CD14-positive monocyte (primary cell): ENCODE measurements around the gene SOX5. TPM values are rescaled to one million over a fixed set of nuclear protein-coding genes. Genes with fewer than 3 reads are reported as not detected.

ENCODE experiments used
- DNase-seq, 3 donors: peaks; one replicate each; pipeline ENCODE4 v3.0.0-alpha.2; 2011 to 2022
- H2AFZ ChIP-seq: 2 replicates; pipeline ENCODE4 v1.6.0; 2012; ENCODE audit warnings: mild to moderate bottlenecking, low read depth, low read length, inconsistent platforms; ENCODE audit not compliant: insufficient read depth, poor library complexity, severe bottlenecking
- H3K27ac ChIP-seq, 2 donors: 1 replicate in 1 of 2; 2 replicates in 1 of 2; pipeline ENCODE4 v1.5.1; 2012 to 2013; ENCODE audit warnings: low read length in 2 of 2, control low read depth in 1 of 2, inconsistent platforms in 1 of 2, low read depth in 1 of 2, mild to moderate bottlenecking in 1 of 2
- H3K27me3 ChIP-seq, 2 donors: one replicate each; pipeline versions ENCODE4 v1.6.0 to v1.6.1; 2011 to 2013; ENCODE audit warnings: low read length in 2 of 2; ENCODE audit not compliant: control insufficient read depth in 2 of 2, insufficient read depth in 2 of 2
- H3K36me3 ChIP-seq, 2 donors: replicated peaks in 1 of 2; 1 replicate in 1 of 2; 2 replicates in 1 of 2; pipeline versions ENCODE4 v1.5.1 to v1.6.1; 2012 to 2013; ENCODE audit warnings: low read length in 2 of 2, control low read depth in 1 of 2, inconsistent platforms in 1 of 2, mild to moderate bottlenecking in 1 of 2; ENCODE audit not compliant: insufficient read depth in 2 of 2, control insufficient read depth in 1 of 2
- H3K4me1 ChIP-seq, 2 donors: 1 replicate in 1 of 2; 2 replicates in 1 of 2; pipeline versions ENCODE4 v1.5.1 to v1.6.1; 2012 to 2013; ENCODE audit warnings: low read length in 2 of 2, control low read depth in 1 of 2, inconsistent platforms in 1 of 2, mild to moderate bottlenecking in 1 of 2, moderate library complexity in 1 of 2; ENCODE audit not compliant: insufficient read depth in 2 of 2, control insufficient read depth in 1 of 2
- H3K4me2 ChIP-seq: replicated peaks from 2 replicates; pipeline ENCODE3; 2012; ENCODE audit warnings: low read length, moderate library complexity, mild to moderate bottlenecking; ENCODE audit not compliant: poor library complexity, severe bottlenecking; ENCODE audit errors: extremely low read depth
- H3K4me3 ChIP-seq, 3 experiments: fragments of 200-600 bp in 1 of 3; sonication (generic) in 1 of 3; replicated peaks in 1 of 3; 1 replicate in 2 of 3; 2 replicates in 1 of 3; pipeline ENCODE4 v1.5.1; 2011 to 2013; ENCODE audit warnings: low read length in 3 of 3, mild to moderate bottlenecking in 3 of 3, control low read depth in 2 of 3, low read depth in 2 of 3, inconsistent platforms in 1 of 3, moderate library complexity in 1 of 3
- H3K79me2 ChIP-seq: 2 replicates; pipeline ENCODE4 v1.6.0; 2012; ENCODE audit warnings: mild to moderate bottlenecking, control low read depth, inconsistent platforms, low read length, moderate library complexity; ENCODE audit not compliant: insufficient read depth
- H3K9ac ChIP-seq: 2 replicates; pipeline ENCODE4 v1.6.0; 2017; ENCODE audit warnings: low read length, mild to moderate bottlenecking; ENCODE audit not compliant: insufficient read depth, poor library complexity, severe bottlenecking
- H3K9me3 ChIP-seq, 2 donors: replicated peaks in 1 of 2; 1 replicate in 1 of 2; 2 replicates in 1 of 2; pipeline versions ENCODE4 v1.5.1 to v1.6.1; 2012 to 2013; ENCODE audit warnings: low read length in 2 of 2, control low read depth in 1 of 2; ENCODE audit not compliant: control insufficient read depth in 1 of 2, insufficient read depth in 1 of 2
- H4K20me1 ChIP-seq: 2 replicates; pipeline ENCODE4 v1.6.0; 2012; ENCODE audit warnings: mild to moderate bottlenecking, low read length, control low read depth, moderate library complexity; ENCODE audit not compliant: insufficient read depth
- H3K27ac Mint-ChIP-seq, 7 donors: one replicate each; pipeline ENCODE4 v1.8.0; 2020; ENCODE audit warnings: mild to moderate bottlenecking in 7 of 7, mixed read lengths in 7 of 7, moderate library complexity in 6 of 7, inconsistent platforms in 2 of 7
- H3K27me3 Mint-ChIP-seq, 3 donors: one replicate each; pipeline ENCODE4 v1.8.0; 2021 to 2022; ENCODE audit warnings: low read depth in 3 of 3, mild to moderate bottlenecking in 3 of 3, mixed read lengths in 3 of 3, moderate library complexity in 3 of 3, inconsistent platforms in 1 of 3
- H3K36me3 Mint-ChIP-seq, 2 donors: one replicate each; pipeline ENCODE4 v1.8.0; 2020; ENCODE audit warnings: mixed read lengths in 2 of 2, inconsistent platforms in 1 of 2, mild to moderate bottlenecking in 1 of 2
- H3K4me1 Mint-ChIP-seq: one replicate; pipeline ENCODE4 v1.8.0; 2020; ENCODE audit warnings: mild to moderate bottlenecking, mixed read lengths
- H3K4me3 Mint-ChIP-seq, 2 donors: one replicate each; pipeline ENCODE4 v1.8.0; 2020; ENCODE audit warnings: mild to moderate bottlenecking in 2 of 2, mixed read lengths in 2 of 2, moderate library complexity in 1 of 2
- H3K9me3 Mint-ChIP-seq, 7 donors: one replicate each; pipeline ENCODE4 v1.8.0; 2020 to 2022; ENCODE audit warnings: mixed read lengths in 7 of 7, mild to moderate bottlenecking in 6 of 7, moderate library complexity in 6 of 7, inconsistent platforms in 2 of 7
- CTCF ChIP-seq: fragments of 200-600 bp; IDR thresholded peaks from one replicate; pipeline ENCODE4 v1.8.0; 2022; ENCODE audit warnings: antibody characterized with exemption, mild to moderate bottlenecking
- WGBS: methylation state at CpG from one replicate; pipeline ENCODE4 v1.1.5; 2013; ENCODE audit warnings: missing lambda C conversion rate; ENCODE audit not compliant: insufficient coverage; 5-methylcytosine and 5-hydroxymethylcytosine counted together
- intact Hi-C, 2 donors: fragments of 100-400 bp; cut with micrococcal nuclease; formaldehyde crosslinking; loops; one replicate each; pipeline versions ENCODE4 v1.15.0 to v1.15.1; 2023
- polyA plus RNA-seq, 3 donors: library from polyadenylated mRNA; depleted of rRNA in 1 of 3; unstranded in 2 of 3; stranded (reverse) in 1 of 3; fragments of 300-500 nt in 2 of 3; fragments of >200 nt in 1 of 3; fragmentation: Illumina TruSeq in 2 of 3; gene quantifications; 1 replicate in 2 of 3; 2 replicates in 1 of 3; pipeline ENCODE4 v1.2.3, GENCODE V29; 2012 to 2021

SOX5 gene
- polyA plus RNA-seq, 3 donors: not detected

GRCh38 chr12:23834076-23834475, 115.4 kb downstream of the SOX5 start:
- no peak overlapping the region for H3K4me3 Mint-ChIP-seq
- no peaks in the 10 kb centered on the region for H3K27me3 ChIP-seq
- no peaks in the 10 kb centered on the region for H3K4me1 ChIP-seq
- H4K20me1 ChIP-seq: no peaks in the 10 kb centered on the region
- H3K36me3 Mint-ChIP-seq: no peaks in the 10 kb centered on the region
- TF ChIP-seq CTCF: no peak
- 94% methylated on average over 3 of the region's 7 CpGs for WGBS
- no peaks in the 10 kb centered on the region for H3K4me1 Mint-ChIP-seq
- H3K9me3 Mint-ChIP-seq: peaks cover 0 to 4% (median 0%) of the 10 kb centered on the region in 7 donors
- H3K27me3 Mint-ChIP-seq: no peaks in the 10 kb centered on the region
- H3K9ac ChIP-seq: no peak overlapping the region
- DNase-seq: no peak
- no peaks in the 10 kb centered on the region for H3K36me3 ChIP-seq
- no peak overlapping the region for H3K27ac Mint-ChIP-seq
- no peaks in the 10 kb centered on the region for H3K79me2 ChIP-seq
- intact Hi-C loops: no loop called here
- no peak overlapping the region for H2AFZ ChIP-seq
- H3K4me3 ChIP-seq: no peak overlapping the region
- no peak overlapping the region for H3K27ac ChIP-seq
- H3K4me2 ChIP-seq: no peak overlapping the region
- H3K9me3 ChIP-seq: no peaks in the 10 kb centered on the region

GRCh38 chr12:23831739-23832138, 117.7 kb downstream of the SOX5 start:
- WGBS: no CpG with 5 or more reads among the region's 3 CpGs
- no peak overlapping the region for H3K27ac ChIP-seq
- Mint-ChIP-seq H3K9me3 (peaks cover 0 to 2% (median 0%) of the 10 kb centered on the region in 7 donors), H3K36me3 (no peaks in the 10 kb centered on the region), H3K27ac (no peak overlapping the region), H3K27me3 (no peaks in the 10 kb centered on the region), H3K4me3 (no peak overlapping the region), H3K4me1 (no peaks in the 10 kb centered on the region)
- no peaks in the 10 kb centered on the region for H3K79me2 ChIP-seq
- H3K27me3 ChIP-seq: no peaks in the 10 kb centered on the region
- no peak for TF ChIP-seq CTCF
- no peaks in the 10 kb centered on the region for H3K9me3 ChIP-seq
- H3K9ac ChIP-seq: no peak overlapping the region
- no peak for DNase-seq
- no peak overlapping the region for H3K4me3 ChIP-seq
- intact Hi-C loops: no loop called here
- no peak overlapping the region for H3K4me2 ChIP-seq
- no peak overlapping the region for H2AFZ ChIP-seq
- no peaks in the 10 kb centered on the region for H4K20me1 ChIP-seq
- H3K4me1 ChIP-seq: no peaks in the 10 kb centered on the region
- no peaks in the 10 kb centered on the region for H3K36me3 ChIP-seq
